ENCODE results near the gene FCMR.
A peak's percentile ranks its signal among the peaks of the same experiment; 100 is the strongest.

Gene FCMR

GRCh38 chr1:206902702-206903101 is 19.0 kb downstream of the FCMR start:
- TF ChIP-seq CTCF (IDR thresholded peaks at IDR 0.05; ENCODE audit: low read depth, low read length): no peak
- no peak for DNase-seq (ENCODE audit: low read depth in 2 of 2)
- no peak overlapping the region for H3K4me3 ChIP-seq (replicated peaks in 1 of 2; ENCODE audit: low read depth in 2 of 2, low read length in 2 of 2)

DNA sequence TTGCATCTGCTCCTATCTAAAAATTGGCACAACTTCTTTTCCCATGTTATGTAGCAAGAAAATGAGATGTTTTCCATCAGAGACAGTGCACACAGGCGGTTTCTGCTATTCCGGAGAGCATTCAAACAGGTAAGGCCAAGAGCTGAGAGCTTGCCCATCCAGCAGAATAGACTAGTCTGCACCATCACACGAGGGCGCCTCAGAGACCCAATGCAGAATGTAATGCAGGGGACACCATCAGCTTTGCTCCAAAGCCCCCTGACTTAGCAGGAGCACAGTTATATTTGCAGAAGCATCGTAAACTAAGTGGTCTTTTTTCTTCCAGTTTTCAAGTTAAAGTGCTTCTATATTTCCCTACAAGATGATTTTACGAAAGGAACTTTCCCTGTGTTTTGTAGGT is 19.8 kb downstream of the FCMR start:
- DNase-seq (ENCODE audit: low read depth in 2 of 2): no peak
- no peak overlapping the region for H3K4me3 ChIP-seq (replicated peaks in 1 of 2; ENCODE audit: low read depth in 2 of 2, low read length in 2 of 2)
- no peak for TF ChIP-seq CTCF (IDR thresholded peaks at IDR 0.05; ENCODE audit: low read depth, low read length)

DNA sequence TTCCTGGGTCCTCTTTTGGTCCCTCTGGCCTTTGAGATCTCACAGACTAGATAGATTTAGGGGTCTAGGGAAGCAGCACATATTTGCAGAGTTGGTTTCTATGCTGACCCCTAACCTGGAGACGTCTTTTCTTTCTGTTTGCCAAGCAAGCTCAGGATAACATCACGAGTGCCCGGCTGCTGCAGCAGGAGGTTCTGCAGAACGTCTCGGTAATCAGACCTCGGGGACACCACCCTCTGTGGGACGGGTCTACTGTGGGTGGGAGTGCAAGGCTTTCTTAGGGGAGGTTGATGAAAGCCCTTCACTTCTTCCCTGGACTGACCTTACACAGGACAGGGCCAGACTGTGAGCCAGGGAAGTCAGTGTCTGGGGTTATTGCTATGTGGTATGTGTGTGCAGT is 21.6 kb downstream of the FCMR start:
- no peak for DNase-seq (ENCODE audit: low read depth in 2 of 2)
- no peak overlapping the region for H3K4me3 ChIP-seq (replicated peaks in 1 of 2; ENCODE audit: low read depth in 2 of 2, low read length in 2 of 2)
- TF ChIP-seq CTCF (IDR thresholded peaks at IDR 0.05; ENCODE audit: low read depth, low read length): no peak

GRCh38 chr1:206899717-206900116 is 22.0 kb downstream of the FCMR start:
- DNase-seq (ENCODE audit: low read depth in 2 of 2): peak in 1 of 2 donors; percentile 43
- TF ChIP-seq CTCF (IDR thresholded peaks at IDR 0.05; ENCODE audit: low read depth, low read length): no peak

GRCh38 chr1:206898915-206899431 is 22.8 kb downstream of the FCMR start:
- no peak for TF ChIP-seq CTCF (IDR thresholded peaks at IDR 0.05; ENCODE audit: low read depth, low read length)
- H3K4me3 ChIP-seq (replicated peaks in 1 of 2; ENCODE audit: low read depth in 2 of 2, low read length in 2 of 2): no peak overlapping the region
- no peak for DNase-seq (ENCODE audit: low read depth in 2 of 2)

More at GRCh38 chr1:206899717-206900116, 22.0 kb downstream of the FCMR start:
- H3K4me3 ChIP-seq (replicated peaks in 1 of 2; ENCODE audit: low read depth in 2 of 2, low read length in 2 of 2): no peak overlapping the region

- no peak overlapping the region for H3K4me3 ChIP-seq (replicated peaks in 1 of 2; ENCODE audit: low read depth in 2 of 2, low read length in 2 of 2)
- peak; percentile 68 to 72 for DNase-seq (ENCODE audit: low read depth in 2 of 2)
- no peak for TF ChIP-seq CTCF (IDR thresholded peaks at IDR 0.05; ENCODE audit: low read depth, low read length)
Observed at GRCh38 chr1:206898089-206898914, 23.4 kb downstream of the FCMR start.
